HEK293 (cell line): Measurements from ENCODE around the gene DCST1.

ENCODE experiments used
- KLF16 ChIP-seq: fragments of 450-650 bp; formaldehyde crosslinking; IDR thresholded peaks from 2 replicates; pipeline ENCODE4 v1.5.1; 2017; ENCODE audit warnings: missing biosample characterization, missing genetic modification characterization
- MEIS1 ChIP-seq: sonication (generic); formaldehyde crosslinking; IDR thresholded peaks from 2 replicates; pipeline ENCODE4 v1.8.1; 2022; ENCODE audit warnings: missing genetic modification reagents, mild to moderate bottlenecking, borderline replicate concordance
- OSR2 ChIP-seq: fragments of 450-650 bp; formaldehyde crosslinking; IDR thresholded peaks from 2 replicates; pipeline ENCODE4 v1.5.1; 2016; ENCODE audit warnings: missing biosample characterization, missing genetic modification characterization
- RBAK ChIP-seq: fragments of 450-650 bp; formaldehyde crosslinking; IDR thresholded peaks from 2 replicates; pipeline ENCODE4 v1.5.1; 2016; ENCODE audit warnings: missing biosample characterization, missing genetic modification characterization
- WT1 ChIP-seq: fragments of 450-650 bp; formaldehyde crosslinking; IDR thresholded peaks from 2 replicates; pipeline ENCODE4 v1.5.1; 2016; ENCODE audit warnings: missing biosample characterization, missing genetic modification characterization
- YY1 ChIP-seq: fragments of 450-650 bp; formaldehyde crosslinking; IDR thresholded peaks from 2 replicates; pipeline ENCODE4 v1.5.1; 2018; ENCODE audit warnings: missing biosample characterization, missing genetic modification characterization
- ZBTB1 ChIP-seq: fragments of 450-650 bp; formaldehyde crosslinking; IDR thresholded peaks from 2 replicates; pipeline ENCODE4 v1.5.1; 2016; ENCODE audit warnings: missing biosample characterization, missing genetic modification characterization
- ZBTB8A ChIP-seq: fragments of 450-650 bp; formaldehyde crosslinking; IDR thresholded peaks from 2 replicates; pipeline ENCODE4 v1.5.1; 2016; ENCODE audit warnings: missing biosample characterization, missing genetic modification characterization
- ZNF132 ChIP-seq: fragments of 450-650 bp; formaldehyde crosslinking; IDR thresholded peaks from 2 replicates; pipeline ENCODE4 v1.5.1; 2017; ENCODE audit warnings: missing biosample characterization, missing genetic modification characterization, borderline replicate concordance
- ZNF184 ChIP-seq: fragments of 450-650 bp; IDR thresholded peaks from 2 replicates; pipeline ENCODE4 v1.5.1; 2018; ENCODE audit warnings: missing biosample characterization, mild to moderate bottlenecking, missing genetic modification characterization
- ZNF223 ChIP-seq: fragments of 450-650 bp; formaldehyde crosslinking; IDR thresholded peaks from 2 replicates; pipeline ENCODE4 v1.5.1; 2016; ENCODE audit warnings: missing biosample characterization, missing genetic modification characterization
- ZNF311 ChIP-seq: fragments of 450-650 bp; formaldehyde crosslinking; IDR thresholded peaks from 2 replicates; pipeline ENCODE4 v1.5.1; 2017; ENCODE audit warnings: missing biosample characterization, missing genetic modification characterization, borderline replicate concordance
- ZNF324 ChIP-seq: fragments of 450-650 bp; formaldehyde crosslinking; IDR thresholded peaks from 2 replicates; pipeline ENCODE4 v1.5.1; 2016; ENCODE audit warnings: missing biosample characterization, missing genetic modification characterization
- ZNF48 ChIP-seq: fragments of 450-650 bp; formaldehyde crosslinking; IDR thresholded peaks from 2 replicates; pipeline ENCODE4 v1.5.1; 2016; ENCODE audit warnings: missing biosample characterization, missing genetic modification characterization
- ZNF610 ChIP-seq: fragments of 450-650 bp; formaldehyde crosslinking; IDR thresholded peaks from 2 replicates; pipeline ENCODE4 v1.5.1; 2016; ENCODE audit warnings: missing biosample characterization, missing genetic modification characterization, borderline replicate concordance
- ZNF624 ChIP-seq: fragments of 450-650 bp; formaldehyde crosslinking; IDR thresholded peaks from 2 replicates; pipeline ENCODE4 v1.5.1; 2017; ENCODE audit warnings: missing biosample characterization, missing genetic modification characterization
- ZNF654 ChIP-seq: fragments of 450-650 bp; formaldehyde crosslinking; IDR thresholded peaks from 2 replicates; pipeline ENCODE4 v1.5.1; 2016; ENCODE audit warnings: low read depth, missing biosample characterization, missing genetic modification characterization
- ZNF664 ChIP-seq: fragments of 450-650 bp; formaldehyde crosslinking; IDR thresholded peaks from 2 replicates; pipeline ENCODE4 v1.5.1; 2016; ENCODE audit warnings: missing biosample characterization, missing genetic modification characterization
- ZNF677 ChIP-seq: fragments of 450-650 bp; IDR thresholded peaks from 2 replicates; pipeline ENCODE4 v1.5.0; 2018; ENCODE audit warnings: missing biosample characterization, mild to moderate bottlenecking, missing genetic modification characterization, moderate library complexity
- ZNF701 ChIP-seq: fragments of 450-650 bp; formaldehyde crosslinking; IDR thresholded peaks from 2 replicates; pipeline ENCODE4 v1.5.1; 2016; ENCODE audit warnings: missing biosample characterization, missing genetic modification characterization
- ZNF768 ChIP-seq: fragments of 450-650 bp; formaldehyde crosslinking; IDR thresholded peaks from 2 replicates; pipeline ENCODE4 v1.5.1; 2018; ENCODE audit warnings: missing biosample characterization, mild to moderate bottlenecking, missing genetic modification characterization
- ZNF792 ChIP-seq: fragments of 450-650 bp; formaldehyde crosslinking; IDR thresholded peaks from 2 replicates; pipeline ENCODE4 v1.5.1; 2016; ENCODE audit warnings: missing biosample characterization, missing genetic modification characterization
- ZNF843 ChIP-seq: fragments of 450-650 bp; formaldehyde crosslinking; IDR thresholded peaks from 2 replicates; pipeline ENCODE4 v1.5.1; 2016; ENCODE audit warnings: missing biosample characterization, missing genetic modification characterization
- TF ChIP-seq, protein P1 (sequence below): fragments of 450-650 bp; formaldehyde crosslinking; IDR thresholded peaks from 2 replicates; pipeline ENCODE4 v1.5.1; 2017; ENCODE audit warnings: missing biosample characterization, missing genetic modification characterization
- TF ChIP-seq, protein P2 (sequence below): fragments of 450-650 bp; formaldehyde crosslinking; IDR thresholded peaks from 2 replicates; pipeline ENCODE4 v1.5.1; 2016; ENCODE audit warnings: missing biosample characterization, missing genetic modification characterization
- TF ChIP-seq, protein P3 (sequence below): fragments of 450-650 bp; formaldehyde crosslinking; IDR thresholded peaks from 2 replicates; pipeline ENCODE4 v1.5.1; 2016; ENCODE audit warnings: missing biosample characterization, missing genetic modification characterization, low read depth
- TF ChIP-seq, protein P4 (sequence below): fragments of 450-650 bp; formaldehyde crosslinking; conservative IDR thresholded peaks from 2 replicates; pipeline ENCODE4 v1.5.1; 2016; ENCODE audit warnings: low read depth, missing biosample characterization, missing genetic modification characterization
- TF ChIP-seq, protein P5 (sequence below): fragments of 450-650 bp; formaldehyde crosslinking; IDR thresholded peaks from 2 replicates; pipeline ENCODE4 v1.5.1; 2016; ENCODE audit warnings: missing biosample characterization, missing genetic modification characterization, borderline replicate concordance

DCST1 gene

DNA sequence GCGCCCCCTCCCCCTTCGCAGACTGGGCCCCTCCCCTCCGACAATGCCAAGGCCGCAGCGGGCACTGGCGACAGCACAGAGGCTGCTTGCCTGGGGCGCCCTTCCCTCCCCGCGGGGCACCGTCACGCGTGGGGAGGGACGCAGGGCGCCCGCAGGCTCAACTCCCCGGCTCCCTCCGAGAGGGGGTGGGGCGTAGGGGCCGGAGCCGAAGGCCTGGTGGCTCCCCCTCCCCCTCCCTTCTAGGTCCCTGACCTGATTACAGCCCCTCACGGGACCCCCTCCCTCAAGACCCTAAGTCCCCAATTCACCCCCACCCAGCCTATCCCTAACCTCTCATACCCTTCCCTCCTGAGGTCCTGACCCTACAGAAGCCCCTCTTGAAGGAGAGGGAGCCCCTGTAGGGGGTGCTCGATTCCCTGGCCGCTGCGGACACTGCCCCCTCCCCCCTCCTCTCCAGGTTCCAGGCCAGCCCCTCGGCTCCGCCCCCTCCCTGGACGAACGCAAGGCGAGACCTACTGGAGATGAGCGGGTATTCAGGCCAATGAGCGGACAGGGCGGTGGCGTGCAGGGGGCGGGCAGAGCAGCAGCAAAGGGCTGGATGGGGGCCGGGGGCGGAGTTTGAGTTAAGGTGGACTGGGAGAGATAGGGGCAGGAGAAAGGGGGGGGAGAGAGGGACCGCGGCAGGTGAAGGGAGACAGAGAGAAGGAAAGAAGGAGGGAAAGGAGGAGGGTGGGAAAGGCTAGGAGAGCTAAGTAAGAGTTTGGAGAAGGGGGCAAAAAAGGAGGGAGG, 31.8 kb upstream of the DCST1 start (continued):
- no peak for TF ChIP-seq ZNF624 (tag by site-specific recombination)
- TF ChIP-seq ZNF768 (tag by site-specific recombination): no peak
- no peak for TF ChIP-seq ZNF654 (tag by site-specific recombination)
- no peak for TF ChIP-seq ZNF184
- TF ChIP-seq ZNF324 (tag by site-specific recombination): peak; percentile 51; the same call in 1 of the 2 replicates
- TF ChIP-seq, protein P1, sequence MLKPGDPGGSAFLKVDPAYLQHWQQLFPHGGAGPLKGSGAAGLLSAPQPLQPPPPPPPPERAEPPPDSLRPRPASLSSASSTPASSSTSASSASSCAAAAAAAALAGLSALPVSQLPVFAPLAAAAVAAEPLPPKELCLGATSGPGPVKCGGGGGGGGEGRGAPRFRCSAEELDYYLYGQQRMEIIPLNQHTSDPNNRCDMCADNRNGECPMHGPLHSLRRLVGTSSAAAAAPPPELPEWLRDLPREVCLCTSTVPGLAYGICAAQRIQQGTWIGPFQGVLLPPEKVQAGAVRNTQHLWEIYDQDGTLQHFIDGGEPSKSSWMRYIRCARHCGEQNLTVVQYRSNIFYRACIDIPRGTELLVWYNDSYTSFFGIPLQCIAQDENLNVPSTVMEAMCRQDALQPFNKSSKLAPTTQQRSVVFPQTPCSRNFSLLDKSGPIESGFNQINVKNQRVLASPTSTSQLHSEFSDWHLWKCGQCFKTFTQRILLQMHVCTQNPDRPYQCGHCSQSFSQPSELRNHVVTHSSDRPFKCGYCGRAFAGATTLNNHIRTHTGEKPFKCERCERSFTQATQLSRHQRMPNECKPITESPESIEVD: no peak
- peak; percentile 31 for TF ChIP-seq WT1 (tag by site-specific recombination)
- TF ChIP-seq ZBTB8A: peak; percentile 72
- TF ChIP-seq OSR2 (tag by site-specific recombination): no peak
- TF ChIP-seq, protein P2, sequence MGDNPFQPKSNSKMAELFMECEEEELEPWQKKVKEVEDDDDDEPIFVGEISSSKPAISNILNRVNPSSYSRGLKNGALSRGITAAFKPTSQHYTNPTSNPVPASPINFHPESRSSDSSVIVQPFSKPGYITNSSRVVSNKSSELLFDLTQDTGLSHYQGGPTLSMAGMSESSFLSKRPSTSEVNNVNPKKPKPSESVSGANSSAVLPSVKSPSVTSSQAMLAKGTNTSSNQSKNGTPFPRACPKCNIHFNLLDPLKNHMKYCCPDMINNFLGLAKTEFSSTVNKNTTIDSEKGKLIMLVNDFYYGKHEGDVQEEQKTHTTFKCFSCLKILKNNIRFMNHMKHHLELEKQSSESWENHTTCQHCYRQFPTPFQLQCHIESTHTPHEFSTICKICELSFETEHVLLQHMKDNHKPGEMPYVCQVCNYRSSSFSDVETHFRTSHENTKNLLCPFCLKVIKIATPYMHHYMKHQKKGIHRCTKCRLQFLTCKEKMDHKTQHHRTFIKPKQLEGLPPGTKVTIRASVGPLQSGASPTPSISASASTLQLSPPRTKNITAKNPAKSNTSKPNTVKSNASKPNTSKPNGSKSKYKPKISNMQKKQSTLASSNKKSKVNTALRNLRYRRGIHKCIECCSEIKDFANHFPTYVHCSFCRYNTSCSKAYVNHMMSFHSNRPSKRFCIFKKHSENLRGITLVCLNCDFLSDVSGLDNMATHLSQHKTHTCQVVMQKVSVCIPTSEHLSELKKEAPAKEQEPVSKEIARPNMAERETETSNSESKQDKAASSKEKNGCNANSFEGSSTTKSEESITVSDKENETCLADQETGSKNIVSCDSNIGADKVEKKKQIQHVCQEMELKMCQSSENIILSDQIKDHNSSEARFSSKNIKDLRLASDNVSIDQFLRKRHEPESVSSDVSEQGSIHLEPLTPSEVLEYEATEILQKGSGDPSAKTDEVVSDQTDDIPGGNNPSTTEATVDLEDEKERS (tag by site-specific recombination): peak; percentile 88
- no peak for TF ChIP-seq MEIS1 (CRISPR knock-in tag)
- TF ChIP-seq ZNF664: no peak
- TF ChIP-seq RBAK (tag by site-specific recombination): no peak
- TF ChIP-seq, protein P3, sequence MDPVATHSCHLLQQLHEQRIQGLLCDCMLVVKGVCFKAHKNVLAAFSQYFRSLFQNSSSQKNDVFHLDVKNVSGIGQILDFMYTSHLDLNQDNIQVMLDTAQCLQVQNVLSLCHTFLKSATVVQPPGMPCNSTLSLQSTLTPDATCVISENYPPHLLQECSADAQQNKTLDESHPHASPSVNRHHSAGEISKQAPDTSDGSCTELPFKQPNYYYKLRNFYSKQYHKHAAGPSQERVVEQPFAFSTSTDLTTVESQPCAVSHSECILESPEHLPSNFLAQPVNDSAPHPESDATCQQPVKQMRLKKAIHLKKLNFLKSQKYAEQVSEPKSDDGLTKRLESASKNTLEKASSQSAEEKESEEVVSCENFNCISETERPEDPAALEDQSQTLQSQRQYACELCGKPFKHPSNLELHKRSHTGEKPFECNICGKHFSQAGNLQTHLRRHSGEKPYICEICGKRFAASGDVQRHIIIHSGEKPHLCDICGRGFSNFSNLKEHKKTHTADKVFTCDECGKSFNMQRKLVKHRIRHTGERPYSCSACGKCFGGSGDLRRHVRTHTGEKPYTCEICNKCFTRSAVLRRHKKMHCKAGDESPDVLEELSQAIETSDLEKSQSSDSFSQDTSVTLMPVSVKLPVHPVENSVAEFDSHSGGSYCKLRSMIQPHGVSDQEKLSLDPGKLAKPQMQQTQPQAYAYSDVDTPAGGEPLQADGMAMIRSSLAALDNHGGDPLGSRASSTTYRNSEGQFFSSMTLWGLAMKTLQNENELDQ (tag by site-specific recombination): no peak
- no peak for TF ChIP-seq ZNF701
- TF ChIP-seq ZBTB1 (tag by site-specific recombination): peak; percentile 74; the same call in 1 of the 2 replicates
- no peak for TF ChIP-seq ZNF610 (tag by site-specific recombination)
- no peak for TF ChIP-seq YY1 (tag by site-specific recombination)
- peak; percentile 27; the same call in 1 of the 2 replicates for TF ChIP-seq ZNF843 (tag by site-specific recombination)
- no peak for TF ChIP-seq ZNF677 (tag by site-specific recombination)
- TF ChIP-seq ZNF792 (tag by site-specific recombination): peak; percentile 73; the same call in 1 of the 2 replicates
- TF ChIP-seq, protein P4, sequence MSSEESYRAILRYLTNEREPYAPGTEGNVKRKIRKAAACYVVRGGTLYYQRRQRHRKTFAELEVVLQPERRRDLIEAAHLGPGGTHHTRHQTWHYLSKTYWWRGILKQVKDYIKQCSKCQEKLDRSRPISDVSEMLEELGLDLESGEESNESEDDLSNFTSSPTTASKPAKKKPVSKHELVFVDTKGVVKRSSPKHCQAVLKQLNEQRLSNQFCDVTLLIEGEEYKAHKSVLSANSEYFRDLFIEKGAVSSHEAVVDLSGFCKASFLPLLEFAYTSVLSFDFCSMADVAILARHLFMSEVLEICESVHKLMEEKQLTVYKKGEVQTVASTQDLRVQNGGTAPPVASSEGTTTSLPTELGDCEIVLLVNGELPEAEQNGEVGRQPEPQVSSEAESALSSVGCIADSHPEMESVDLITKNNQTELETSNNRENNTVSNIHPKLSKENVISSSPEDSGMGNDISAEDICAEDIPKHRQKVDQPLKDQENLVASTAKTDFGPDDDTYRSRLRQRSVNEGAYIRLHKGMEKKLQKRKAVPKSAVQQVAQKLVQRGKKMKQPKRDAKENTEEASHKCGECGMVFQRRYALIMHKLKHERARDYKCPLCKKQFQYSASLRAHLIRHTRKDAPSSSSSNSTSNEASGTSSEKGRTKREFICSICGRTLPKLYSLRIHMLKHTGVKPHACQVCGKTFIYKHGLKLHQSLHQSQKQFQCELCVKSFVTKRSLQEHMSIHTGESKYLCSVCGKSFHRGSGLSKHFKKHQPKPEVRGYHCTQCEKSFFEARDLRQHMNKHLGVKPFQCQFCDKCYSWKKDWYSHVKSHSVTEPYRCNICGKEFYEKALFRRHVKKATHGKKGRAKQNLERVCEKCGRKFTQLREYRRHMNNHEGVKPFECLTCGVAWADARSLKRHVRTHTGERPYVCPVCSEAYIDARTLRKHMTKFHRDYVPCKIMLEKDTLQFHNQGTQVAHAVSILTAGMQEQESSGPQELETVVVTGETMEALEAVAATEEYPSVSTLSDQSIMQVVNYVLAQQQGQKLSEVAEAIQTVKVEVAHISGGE (tag by site-specific recombination): peak; percentile 26
- TF ChIP-seq ZNF311: no peak
- no peak for TF ChIP-seq ZNF132 (tag by site-specific recombination)
- TF ChIP-seq, protein P5, sequence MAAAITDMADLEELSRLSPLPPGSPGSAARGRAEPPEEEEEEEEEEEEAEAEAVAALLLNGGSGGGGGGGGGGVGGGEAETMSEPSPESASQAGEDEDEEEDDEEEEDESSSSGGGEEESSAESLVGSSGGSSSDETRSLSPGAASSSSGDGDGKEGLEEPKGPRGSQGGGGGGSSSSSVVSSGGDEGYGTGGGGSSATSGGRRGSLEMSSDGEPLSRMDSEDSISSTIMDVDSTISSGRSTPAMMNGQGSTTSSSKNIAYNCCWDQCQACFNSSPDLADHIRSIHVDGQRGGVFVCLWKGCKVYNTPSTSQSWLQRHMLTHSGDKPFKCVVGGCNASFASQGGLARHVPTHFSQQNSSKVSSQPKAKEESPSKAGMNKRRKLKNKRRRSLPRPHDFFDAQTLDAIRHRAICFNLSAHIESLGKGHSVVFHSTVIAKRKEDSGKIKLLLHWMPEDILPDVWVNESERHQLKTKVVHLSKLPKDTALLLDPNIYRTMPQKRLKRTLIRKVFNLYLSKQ (tag by site-specific recombination): no peak; the same call in 1 of the 2 replicates
- TF ChIP-seq KLF16 (tag by site-specific recombination): peak; percentile 70; the same call in 1 of the 2 replicates
- no peak for TF ChIP-seq ZNF223
- TF ChIP-seq ZNF48: no peak
